Caki2 (cell line): ENCODE data around the gene ZNF839. TPM values are rescaled to one million over a fixed set of nuclear protein-coding genes. Genes with fewer than 3 reads are reported as not detected.
A peak's percentile ranks its signal among the peaks of the same experiment; 100 is the strongest.
"Not testable (repeated sequence)": the region's sequence is repeated elsewhere in the genome, so short reads cannot be mapped to it uniquely, and the experiment has no call there.

Experiments
- DNase-seq: peaks from one replicate; pipeline ENCODE4 v3.0.0-alpha.2; 2015; ENCODE audit warnings: low read depth
- in situ Hi-C: cut with HindIII; loops from 2 replicates; pipeline ENCODE4 v1.10.0; 2016; ENCODE audit warnings: low sequenced_read_pairs, low pct_unique_long_range_greater_than_20kb, mixed read lengths
- total RNA-seq: library from RNA; depleted of rRNA; stranded (reverse); fragments of >200 nt; shearing (Covaris generic); gene quantifications from 2 replicates; pipeline ENCODE4 v1.2.3, GENCODE V29; 2014; ENCODE audit warnings: low replicate concordance; rRNA removed

Gene ZNF839
- 7.5 and 11.5 TPM in 2 replicates for total RNA-seq

GRCh38 chr14:102319351-102320032 lies at the start of gene ZNF839:
Gene ZNF839 (plus strand): TSS chr14:102319746. CDS start chr14:102319766, 20 bp downstream.
- in situ Hi-C loops, result no loop called here
- DNase-seq, result peak; percentile 77

GRCh38 chr14:102272392-102272791 lies 47.2 kb upstream of the ZNF839 start:
- in situ Hi-C loops, result no loop called here

GRCh38 chr14:102275866-102276265 lies 43.7 kb upstream of the ZNF839 start:
- no peak for DNase-seq
- in situ Hi-C loops, result no loop called here

More at GRCh38 chr14:102272392-102272791, 47.2 kb upstream of the ZNF839 start:
- DNase-seq, result no peak

GRCh38 chr14:102277874-102278630 lies 41.5 kb upstream of the ZNF839 start:
- DNase-seq, result no peak
- in situ Hi-C loops, result no loop called here

- no peak for DNase-seq
- in situ Hi-C loops, result no loop called here
Measured at GRCh38 chr14:102278631-102278935, 41.0 kb upstream of the ZNF839 start.

GRCh38 chr14:102279282-102279681 lies 40.3 kb upstream of the ZNF839 start:
- no peak for DNase-seq
- in situ Hi-C loops, result no loop called here

GRCh38 chr14:102279688-102280348 lies 39.7 kb upstream of the ZNF839 start:
- in situ Hi-C loops, result no loop called here
- peak; percentile 98 for DNase-seq

GRCh38 chr14:102280376-102280962 lies 39.1 kb upstream of the ZNF839 start:
- in situ Hi-C loops, result no loop called here
- DNase-seq, result peak; percentile 24

- DNase-seq, result peak; percentile 20
- in situ Hi-C loops, result no loop called here
Measured at GRCh38 chr14:102282751-102283465, 36.6 kb upstream of the ZNF839 start.

GRCh38 chr14:102283631-102284129 lies 35.9 kb upstream of the ZNF839 start:
- no peak for DNase-seq
- in situ Hi-C loops, result no loop called here

GRCh38 chr14:102285106-102285505 lies 34.4 kb upstream of the ZNF839 start:
- in situ Hi-C loops, result no loop called here
- DNase-seq, result no peak

GRCh38 chr14:102288139-102288538 lies 31.4 kb upstream of the ZNF839 start:
- in situ Hi-C loops, result no loop called here
- no peak for DNase-seq

GRCh38 chr14:102292441-102292840 lies 27.1 kb upstream of the ZNF839 start:
- no peak for DNase-seq
- in situ Hi-C loops, result no loop called here

- in situ Hi-C loops, result no loop called here
- DNase-seq, result peak; percentile 87
Measured at GRCh38 chr14:102293781-102294180, 25.8 kb upstream of the ZNF839 start.

GRCh38 chr14:102295270-102295669 lies 24.3 kb upstream of the ZNF839 start:
- no peak for DNase-seq
- in situ Hi-C loops, result no loop called here

GRCh38 chr14:102297436-102298170 lies 21.9 kb upstream of the ZNF839 start:
- no peak for DNase-seq
- in situ Hi-C loops, result no loop called here

GRCh38 chr14:102298303-102299070 lies 21.1 kb upstream of the ZNF839 start:
- DNase-seq, in situ Hi-C loops: not testable (repeated sequence)
